Thyroid gland (tissue), 4 donors: ENCODE data around the gene VCP.

Experiments
- CTCF ChIP-seq, 6 experiments: fragments of 200-600 bp in 3 of 6; fragments of 450-650 bp in 3 of 6; sonication (generic) in 3 of 6; IDR thresholded peaks; one replicate each; pipeline ENCODE4 v1.5.1; 2016 to 2019; ENCODE audit warnings: antibody characterized with exemption in 6 of 6, mild to moderate bottlenecking in 2 of 6, inconsistent platforms in 1 of 6, moderate library complexity in 1 of 6
- POLR2A ChIP-seq, 2 donors: fragments of 450-650 bp; IDR thresholded peaks; one replicate each; pipeline ENCODE4 v1.6.1; 2017; ENCODE audit warnings: antibody characterized with exemption in 2 of 2, mild to moderate bottlenecking in 2 of 2, moderate library complexity in 1 of 2

GRCh38 chr9:35033101-35033500 lies 39.3 kb downstream of the VCP start:
- TF ChIP-seq CTCF (IDR thresholded peaks at IDR 0.05) (no peak), POLR2A (IDR thresholded peaks at IDR 0.05) (no peak)
